Calu3 (cell line): ENCODE results near the gene NEURL3. TPM values are rescaled to one million over a fixed set of nuclear protein-coding genes. Genes with fewer than 3 reads are reported as not detected.

Source experiments
- BruUV-seq: library from RNA; stranded (reverse); fragments of 400-500 nt; replicated peaks from 2 replicates; lab custom pipeline; 2021; lab: Mats Ljungman, UMichigan
- CTCF ChIA-PET: fragments of 300-600 bp; sonication (Branson Sonifier 250); formaldehyde crosslinking; loops from one replicate; lab custom pipeline; 2022; ENCODE audit warnings: antibody characterized with exemption; lab: Charles Lee
- DNase-seq: peaks from one replicate; pipeline ENCODE4 v3.0.0; 2022
- H3K27ac Mint-ChIP-seq: one replicate; pipeline ENCODE4 v1.8.0; 2022; ENCODE audit warnings: mixed read lengths; ENCODE audit not compliant: unreplicated experiment
- H3K27me3 Mint-ChIP-seq: one replicate; pipeline ENCODE4 v1.8.0; 2022; ENCODE audit warnings: mixed read lengths; ENCODE audit not compliant: unreplicated experiment
- H3K36me3 Mint-ChIP-seq: one replicate; pipeline ENCODE4 v1.8.0; 2022; ENCODE audit warnings: mild to moderate bottlenecking, moderate library complexity, mixed read lengths; ENCODE audit not compliant: insufficient read depth, unreplicated experiment
- H3K4me1 Mint-ChIP-seq: one replicate; pipeline ENCODE4 v1.8.0; 2022; ENCODE audit warnings: mild to moderate bottlenecking, low read depth, mixed read lengths; ENCODE audit not compliant: unreplicated experiment
- H3K4me3 Mint-ChIP-seq: one replicate; pipeline ENCODE4 v1.8.0; 2022; ENCODE audit warnings: mild to moderate bottlenecking, low read depth, moderate library complexity, mixed read lengths; ENCODE audit not compliant: unreplicated experiment
- H3K9me3 Mint-ChIP-seq: one replicate; pipeline ENCODE4 v1.8.0; 2022; ENCODE audit warnings: low read depth, mixed read lengths; ENCODE audit not compliant: unreplicated experiment
- intact Hi-C: fragments of 100-400 bp; cut with micrococcal nuclease; formaldehyde crosslinking; loops from one replicate; pipeline ENCODE4 v1.10.0; 2022; ENCODE audit not compliant: unreplicated experiment
- total RNA-seq: library from RNA; stranded (reverse); gene quantifications from 2 replicates; pipeline ENCODE4 v1.2.3, GENCODE V29; 2022
- TF ChIP-seq, protein P1 (sequence below): fragments of 200-600 bp; IDR thresholded peaks from one replicate; pipeline ENCODE4 v1.8.0; 2022; ENCODE audit warnings: antibody characterized with exemption; ENCODE audit not compliant: unreplicated experiment

The NEURL3 gene
- total RNA-seq, 1 experiment from 2014 or later, result 18.5 TPM

DNA sequence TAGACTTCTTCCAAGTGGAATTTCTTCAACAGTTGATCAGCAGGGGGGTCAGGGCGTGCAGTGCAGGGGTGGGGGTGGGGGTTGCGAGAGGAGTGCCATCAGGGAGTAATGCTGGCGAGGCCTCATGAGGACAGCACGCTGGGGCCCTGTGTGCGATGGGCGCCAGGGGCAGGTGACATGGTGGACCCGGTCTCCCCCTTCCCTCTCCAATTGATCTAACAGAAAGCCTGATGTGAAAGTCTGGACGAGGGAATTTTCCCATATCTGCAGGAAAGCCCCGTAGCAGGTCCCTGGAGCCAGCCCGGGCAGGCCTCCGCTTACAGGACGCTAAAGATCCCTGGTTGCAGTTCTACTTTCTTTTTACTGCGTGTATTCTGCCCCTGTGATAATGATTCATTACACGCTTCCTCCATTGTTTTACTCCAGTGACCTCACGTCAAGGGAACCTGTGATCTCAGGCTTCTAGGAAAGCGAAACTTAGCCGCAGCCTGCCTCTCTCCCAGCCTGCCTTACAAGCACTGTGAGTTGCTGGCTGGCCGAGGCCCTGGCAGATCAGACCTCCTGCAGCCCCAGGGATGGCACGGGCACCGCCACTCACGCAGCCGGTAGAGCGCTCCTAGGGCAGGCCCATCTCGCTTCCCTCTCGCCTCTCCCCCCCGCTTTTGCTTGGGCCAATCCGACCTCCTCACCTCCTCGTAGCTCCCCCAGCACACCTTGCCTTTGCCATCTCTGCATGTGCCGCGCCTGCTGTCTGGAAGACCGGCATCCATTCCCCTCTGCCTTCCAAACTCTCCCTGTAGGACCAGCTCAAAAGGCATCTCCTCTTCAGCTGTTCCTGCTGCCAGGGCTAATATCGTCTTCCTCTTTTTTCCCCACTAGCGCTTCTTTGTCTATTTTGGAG, 19.2 kb downstream of the NEURL3 start:
- Mint-ChIP-seq H3K9me3 (no peaks in the 10 kb centered on the region), H3K4me3 (peak overlapping the region; percentile 62), H3K4me1 (peaks cover 29% of the 10 kb centered on the region), H3K27me3 (no peaks in the 10 kb centered on the region), H3K27ac (peak overlapping the region; percentile 73), H3K36me3 (no peaks in the 10 kb centered on the region)
- TF ChIP-seq, protein P1, sequence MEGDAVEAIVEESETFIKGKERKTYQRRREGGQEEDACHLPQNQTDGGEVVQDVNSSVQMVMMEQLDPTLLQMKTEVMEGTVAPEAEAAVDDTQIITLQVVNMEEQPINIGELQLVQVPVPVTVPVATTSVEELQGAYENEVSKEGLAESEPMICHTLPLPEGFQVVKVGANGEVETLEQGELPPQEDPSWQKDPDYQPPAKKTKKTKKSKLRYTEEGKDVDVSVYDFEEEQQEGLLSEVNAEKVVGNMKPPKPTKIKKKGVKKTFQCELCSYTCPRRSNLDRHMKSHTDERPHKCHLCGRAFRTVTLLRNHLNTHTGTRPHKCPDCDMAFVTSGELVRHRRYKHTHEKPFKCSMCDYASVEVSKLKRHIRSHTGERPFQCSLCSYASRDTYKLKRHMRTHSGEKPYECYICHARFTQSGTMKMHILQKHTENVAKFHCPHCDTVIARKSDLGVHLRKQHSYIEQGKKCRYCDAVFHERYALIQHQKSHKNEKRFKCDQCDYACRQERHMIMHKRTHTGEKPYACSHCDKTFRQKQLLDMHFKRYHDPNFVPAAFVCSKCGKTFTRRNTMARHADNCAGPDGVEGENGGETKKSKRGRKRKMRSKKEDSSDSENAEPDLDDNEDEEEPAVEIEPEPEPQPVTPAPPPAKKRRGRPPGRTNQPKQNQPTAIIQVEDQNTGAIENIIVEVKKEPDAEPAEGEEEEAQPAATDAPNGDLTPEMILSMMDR, result no peak
- CTCF ChIA-PET, result no interaction called here
- peak; percentile 74 for DNase-seq
- intact Hi-C loops, result loop anchor here (5.0 kb wide), 1 partner anchor 79 kb away; no protein-coding TSS in a partner anchor
- TSS peak; percentile 61 for BruUV-seq

DNA sequence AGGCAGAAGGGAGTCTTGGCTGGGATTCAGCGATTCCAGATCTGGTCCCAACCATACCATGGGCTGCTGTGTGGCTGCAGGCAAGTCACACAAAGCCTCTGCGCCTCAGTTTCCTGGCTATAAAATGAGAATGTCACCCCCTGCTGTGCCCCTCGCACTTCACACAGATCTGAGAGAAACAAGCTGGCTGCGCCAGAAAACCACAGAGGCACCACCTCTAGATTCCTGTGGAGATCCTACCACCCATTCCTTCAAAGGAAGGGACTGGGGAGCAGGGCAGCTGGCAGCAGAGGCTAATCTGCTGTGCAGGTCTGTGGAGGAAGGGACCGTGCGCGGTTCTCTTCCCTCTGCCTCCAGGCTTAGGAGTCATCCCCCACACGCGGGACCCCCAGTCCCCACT, 19.8 kb downstream of the NEURL3 start:
- BruUV-seq, result no TSS peak
- Mint-ChIP-seq H3K36me3 (no peaks in the 10 kb centered on the region), H3K4me1 (peaks cover 29% of the 10 kb centered on the region), H3K27me3 (no peaks in the 10 kb centered on the region), H3K27ac (peak overlapping the region; percentile 85), H3K9me3 (no peaks in the 10 kb centered on the region), H3K4me3 (no peak overlapping the region)
- CTCF ChIA-PET, result no interaction called here
- TF ChIP-seq, protein P1, result no peak
- intact Hi-C loops, result loop anchor here (5.0 kb wide), 1 partner anchor 78 kb away; no protein-coding TSS in a partner anchor
- DNase-seq, result no peak

DNA sequence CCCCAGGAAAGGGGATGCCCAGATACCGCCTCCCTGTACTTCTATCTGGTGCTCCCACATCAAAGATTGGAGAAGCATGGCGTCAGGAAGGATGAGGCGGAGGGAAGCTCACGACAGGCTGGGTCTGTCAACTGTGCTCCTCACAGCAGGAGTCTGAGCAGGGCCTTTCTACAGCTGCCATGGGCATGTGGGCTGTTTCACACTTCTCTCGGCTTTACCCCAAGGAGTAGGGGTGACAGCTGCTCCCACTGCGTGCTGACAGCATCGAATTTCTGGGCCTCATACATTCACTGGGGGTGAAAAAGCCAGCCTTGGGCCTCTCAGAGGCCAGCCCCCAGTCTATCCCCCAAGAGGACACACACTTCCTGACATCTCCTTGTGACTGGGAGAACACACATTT, 21.1 kb downstream of the NEURL3 start:
- H3K27ac Mint-ChIP-seq, result no peak overlapping the region

DNA sequence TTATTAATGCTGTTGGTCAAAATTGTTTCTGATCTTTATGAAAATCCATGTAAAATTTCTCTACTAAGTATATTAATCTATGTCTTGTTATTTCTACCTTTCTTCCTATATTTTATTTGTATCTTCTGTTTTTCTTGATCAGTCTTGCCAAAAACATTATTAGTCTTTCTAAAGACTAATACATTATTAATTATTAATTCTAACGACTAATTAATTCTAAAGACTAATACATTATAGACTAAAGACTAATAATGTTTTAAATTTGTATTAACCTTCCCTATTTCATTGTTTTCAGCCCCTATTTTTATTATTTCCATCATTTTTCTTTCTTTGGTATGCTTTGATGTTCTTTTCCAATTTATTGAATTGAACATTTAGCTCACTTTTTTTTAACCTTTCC, 27.7 kb downstream of the NEURL3 start:
- CTCF ChIA-PET, result interaction anchor here (1.5 kb wide), 1 partner anchor 28 kb away, joined by 3 read pairs; no protein-coding TSS in a partner anchor
- intact Hi-C loops, result no loop called here
- no peak overlapping the region for H3K27ac Mint-ChIP-seq
- no peak for DNase-seq
- TF ChIP-seq, protein P1, result no peak
- H3K4me3 Mint-ChIP-seq, result no peak overlapping the region
- no peaks in the 10 kb centered on the region for H3K36me3 Mint-ChIP-seq
- H3K4me1 Mint-ChIP-seq, result peaks cover 9% of the 10 kb centered on the region
- no peaks in the 10 kb centered on the region for H3K27me3 Mint-ChIP-seq
- no TSS peak for BruUV-seq
- H3K9me3 Mint-ChIP-seq, result no peaks in the 10 kb centered on the region

More for the DNA sequence above, 21.1 kb downstream of the NEURL3 start:
- no TSS peak for BruUV-seq
- H3K4me3 Mint-ChIP-seq, result no peak overlapping the region
- TF ChIP-seq, protein P1, result no peak
- CTCF ChIA-PET, result interaction anchor here (0.6 kb wide), 2 partner anchors 20 to 95 kb away, joined by 3 to 5 read pairs; no protein-coding TSS in a partner anchor
- intact Hi-C loops, result no loop called here
- no peaks in the 10 kb centered on the region for H3K27me3 Mint-ChIP-seq
- no peaks in the 10 kb centered on the region for H3K9me3 Mint-ChIP-seq
- H3K36me3 Mint-ChIP-seq, result no peaks in the 10 kb centered on the region
- peaks cover 29% of the 10 kb centered on the region for H3K4me1 Mint-ChIP-seq
- DNase-seq, result no peak
